Activated B cell treated with CpG ODN at 0.5 μM for 24 hours (primary cell): ENCODE results near the gene OR5D18. TPM values are rescaled to one million over a fixed set of nuclear protein-coding genes. Genes with fewer than 3 reads are reported as not detected.
"Not testable (repeated sequence)": the region's sequence is repeated elsewhere in the genome, so short reads cannot be mapped to it uniquely, and the experiment has no call there.

Experiments used
- ATAC-seq: fragments of 200-7000 bp; cut with Tn5 transposase; one replicate; pipeline ENCODE4 v1.10.0; 2021; ENCODE audit warnings: low read depth, mild to moderate bottlenecking, moderate library complexity
- CTCF ChIA-PET: fragments of 350-600 bp; sonication (Branson Sonifier 250); formaldehyde crosslinking; loops from one replicate; lab custom pipeline; 2021; ENCODE audit warnings: antibody characterized with exemption; lab: Charles Lee
- POLR2A ChIA-PET: fragments of 350-600 bp; sonication (Branson Sonifier 250); formaldehyde crosslinking; loops from one replicate; lab custom pipeline; 2021; ENCODE audit warnings: antibody characterized with exemption; lab: Charles Lee
- DNase-seq: peaks from one replicate; pipeline ENCODE4 v3.0.0; 2022
- H3K27ac Mint-ChIP-seq: one replicate; pipeline ENCODE4 v1.8.0; 2020; ENCODE audit warnings: mixed read lengths
- H3K27me3 Mint-ChIP-seq: one replicate; pipeline ENCODE4 v1.8.0; 2021; ENCODE audit warnings: mixed read lengths
- H3K36me3 Mint-ChIP-seq: one replicate; pipeline ENCODE4 v1.8.0; 2021; ENCODE audit warnings: low read depth, mixed read lengths
- H3K4me1 Mint-ChIP-seq: one replicate; pipeline ENCODE4 v1.8.0; 2021; ENCODE audit warnings: mixed read lengths
- H3K4me3 Mint-ChIP-seq: one replicate; pipeline ENCODE4 v1.8.0; 2020; ENCODE audit warnings: mild to moderate bottlenecking, mixed read lengths
- H3K9me3 Mint-ChIP-seq: one replicate; pipeline ENCODE4 v1.8.0; 2020; ENCODE audit warnings: mixed read lengths
- CTCF ChIP-seq: fragments of 200-600 bp; IDR thresholded peaks from one replicate; pipeline ENCODE4 v1.8.0; 2022; ENCODE audit warnings: antibody characterized with exemption, mild to moderate bottlenecking
- intact Hi-C: fragments of 100-400 bp; cut with micrococcal nuclease; formaldehyde crosslinking; loops from one replicate; pipeline ENCODE4 v1.15.1; 2024
- total RNA-seq: library from RNA; stranded (reverse); gene quantifications from 2 replicates; pipeline ENCODE4 v1.2.3, GENCODE V29; 2022

OR5D18 gene
- total RNA-seq, 1 donor from 2014 or later = not detected

- no peaks in the 10 kb centered on the region for H3K36me3 Mint-ChIP-seq
- ATAC-seq (no peak), DNase-seq (no peak)
- no peak overlapping the region for H3K4me3 Mint-ChIP-seq
- POLR2A ChIA-PET = no interaction called here
- peaks cover 6% of the 10 kb centered on the region for H3K9me3 Mint-ChIP-seq
- no peaks in the 10 kb centered on the region for H3K4me1 Mint-ChIP-seq
- H3K27ac Mint-ChIP-seq = no peak overlapping the region
- no peaks in the 10 kb centered on the region for H3K27me3 Mint-ChIP-seq
- intact Hi-C loops = no loop called here
- CTCF ChIA-PET = no interaction called here
- no peak for TF ChIP-seq CTCF
These were observed 29.6 kb downstream of the OR5D18 start for GRCh38 chr11:55849037-55849436.

GRCh38 chr11:55852141-55852540, 32.7 kb downstream of the OR5D18 start:
- ChIA-PET POLR2A (no interaction called here), CTCF (no interaction called here)
- intact Hi-C loops = no loop called here
- no peaks in the 10 kb centered on the region for H3K36me3 Mint-ChIP-seq
- H3K27ac Mint-ChIP-seq = no peak overlapping the region
- H3K27me3 Mint-ChIP-seq = no peaks in the 10 kb centered on the region
- no peak for ATAC-seq
- H3K9me3 Mint-ChIP-seq = peaks cover 8% of the 10 kb centered on the region
- DNase-seq = no peak
- TF ChIP-seq CTCF = no peak
- H3K4me3 Mint-ChIP-seq = no peak overlapping the region
- H3K4me1 Mint-ChIP-seq = no peaks in the 10 kb centered on the region

- H3K27ac Mint-ChIP-seq = no peak overlapping the region
- no peaks in the 10 kb centered on the region for H3K4me1 Mint-ChIP-seq
- H3K9me3 Mint-ChIP-seq = peaks cover 12% of the 10 kb centered on the region
- CTCF ChIA-PET = no interaction called here
- no peaks in the 10 kb centered on the region for H3K27me3 Mint-ChIP-seq
- no peak overlapping the region for H3K4me3 Mint-ChIP-seq
- TF ChIP-seq CTCF = no peak
- intact Hi-C loops = loop anchor here (5.0 kb wide), 1 partner anchor 53 kb away; no protein-coding TSS in a partner anchor
- POLR2A ChIA-PET = no interaction called here
- ATAC-seq = no peak
- H3K36me3 Mint-ChIP-seq = no peaks in the 10 kb centered on the region
- no peak for DNase-seq
These were observed 35.3 kb downstream of the OR5D18 start for GRCh38 chr11:55854704-55855103.

- H3K9me3 Mint-ChIP-seq, H3K27me3 Mint-ChIP-seq, CTCF ChIA-PET, H3K4me3 Mint-ChIP-seq, H3K4me1 Mint-ChIP-seq, DNase-seq, POLR2A ChIA-PET, intact Hi-C loops, H3K27ac Mint-ChIP-seq, H3K36me3 Mint-ChIP-seq, ATAC-seq: not testable (repeated sequence)
These were observed 47.9 kb downstream of the OR5D18 start for GRCh38 chr11:55867354-55867753.

Other genes with a start within 250 kb of the OR5D18 start
- gene OR4C16, start 247.5 kb upstream of the OR5D18 start, total RNA-seq = not detected in 2 replicates
- not detected in 2 replicates for gene OR4C11, start 212.0 kb upstream of the OR5D18 start, total RNA-seq
- gene OR4P4, start 184.5 kb upstream of the OR5D18 start, total RNA-seq = not detected in 2 replicates
- not detected in 2 replicates for gene OR4S2, start 171.3 kb upstream of the OR5D18 start, total RNA-seq
- not detected in 2 replicates for gene OR4C6, start 157.4 kb upstream of the OR5D18 start, total RNA-seq
- not detected in 2 replicates for gene OR5D13, start 46.2 kb upstream of the OR5D18 start, total RNA-seq
- not detected in 2 replicates for gene OR5D14, start 24.1 kb upstream of the OR5D18 start, total RNA-seq
- not detected in 2 replicates for gene OR5L1, start 8.3 kb upstream of the OR5D18 start, total RNA-seq
- gene OR5L2, start 7.6 kb downstream of the OR5D18 start, total RNA-seq = not detected in 2 replicates
- not detected in 2 replicates for gene OR5D16, start 19.1 kb downstream of the OR5D18 start, total RNA-seq
- gene TRIM51, start 63.7 kb downstream of the OR5D18 start, total RNA-seq = not detected in 2 replicates
- not detected in 2 replicates for gene OR5W2, start 95.0 kb downstream of the OR5D18 start, total RNA-seq
- gene OR5I1, start 116.8 kb downstream of the OR5D18 start, total RNA-seq = not detected in 2 replicates
- gene OR10AG1, start 150.3 kb downstream of the OR5D18 start, total RNA-seq = not detected in 2 replicates
- gene OR5F1, start 175.0 kb downstream of the OR5D18 start, total RNA-seq = not detected in 2 replicates
- gene OR5AS1, start 208.0 kb downstream of the OR5D18 start, total RNA-seq = not detected in 2 replicates